Retinal pigment epithelial cell (primary cell): ENCODE data around the gene CACNG8.

Source experiments
- DNase-seq: peaks from one replicate; pipeline ENCODE4 v3.0.0-alpha.2; 2010; ENCODE audit warnings: low read depth
- H3K4me3 ChIP-seq: 2 replicates; pipeline ENCODE4 v1.5.1; 2011; ENCODE audit warnings: mild to moderate bottlenecking, low read length, control low read depth, moderate library complexity
- CTCF ChIP-seq: conservative IDR thresholded peaks from 2 replicates; pipeline ENCODE4 v1.5.1; 2011; ENCODE audit warnings: low read depth, low read length, control low read depth, inconsistent platforms

CACNG8 gene

GRCh38 chr19:53977991-53978731 lies 15.4 kb downstream of the CACNG8 start:
- peak overlapping the region; percentile 10 for H3K4me3 ChIP-seq
- no peak for DNase-seq
- TF ChIP-seq CTCF, result no peak

GRCh38 chr19:53978975-53979801 lies 16.5 kb downstream of the CACNG8 start:
- H3K4me3 ChIP-seq, result peak overlapping the region; percentile 49
- no peak for TF ChIP-seq CTCF
- no peak for DNase-seq

GRCh38 chr19:53980539-53981375 lies 18.0 kb downstream of the CACNG8 start:
- DNase-seq, result no peak
- no peak for TF ChIP-seq CTCF
- peak overlapping the region; percentile 37 for H3K4me3 ChIP-seq

GRCh38 chr19:53981376-53981951 lies 18.7 kb downstream of the CACNG8 start:
- no peak overlapping the region for H3K4me3 ChIP-seq
- DNase-seq, result no peak

GRCh38 chr19:53982001-53982451 lies 19.3 kb downstream of the CACNG8 start:
- DNase-seq, result no peak
- H3K4me3 ChIP-seq, result no peak overlapping the region

More at GRCh38 chr19:53981376-53981951, 18.7 kb downstream of the CACNG8 start:
- TF ChIP-seq CTCF, result no peak

GRCh38 chr19:53982611-53983010 lies 19.9 kb downstream of the CACNG8 start:
- no peak for TF ChIP-seq CTCF
- H3K4me3 ChIP-seq, result no peak overlapping the region
- DNase-seq, result no peak

More at GRCh38 chr19:53982001-53982451, 19.3 kb downstream of the CACNG8 start:
- no peak for TF ChIP-seq CTCF
